ENCODE data around the gene SMC1B.

- TF ChIP-seq EP300 (IDR thresholded peaks at IDR 0.05; ENCODE audit: low read depth) = no peak
- TF ChIP-seq POLR2AphosphoS5 (IDR thresholded peaks at IDR 0.05) = no peak
Measured at GRCh38 chr22:45338795-45339194, 74.6 kb downstream of the SMC1B start.

All from transverse colon (tissue), 3 donors.